Activated CD8-positive, alpha-beta T cell treated with anti-CD3 and anti-CD28 coated beads, Interleukin-2, amount 10 ng/mL, durations not matched to agents 7 days and 5 days (primary cell): Measurements from ENCODE around the gene IRS2. TPM values are rescaled to one million over a fixed set of nuclear protein-coding genes. Genes with fewer than 3 reads are reported as not detected.

Source experiments
- ATAC-seq: fragments of 150-1000 bp; cut with Tn5 transposase; one replicate; pipeline ENCODE4 v1.10.0; 2021; ENCODE audit warnings: moderate library complexity
- CTCF ChIA-PET: fragments of 350-600 bp; sonication (Branson Sonifier 250); formaldehyde crosslinking; loops from one replicate; lab custom pipeline; 2021; ENCODE audit warnings: antibody characterized with exemption; lab: Charles Lee
- POLR2A ChIA-PET: fragments of 350-600 bp; sonication (Branson Sonifier 250); formaldehyde crosslinking; loops from one replicate; lab custom pipeline; 2021; ENCODE audit warnings: antibody characterized with exemption; lab: Charles Lee
- DNase-seq: peaks from one replicate; pipeline ENCODE4 v3.0.0-alpha.2; 2020
- H3K27ac Mint-ChIP-seq: one replicate; pipeline ENCODE4 v1.8.0; 2021; ENCODE audit warnings: mild to moderate bottlenecking, mixed read lengths
- H3K27me3 Mint-ChIP-seq: one replicate; pipeline ENCODE4 v1.8.0; 2021; ENCODE audit warnings: low read depth, mixed read lengths
- H3K36me3 Mint-ChIP-seq: one replicate; pipeline ENCODE4 v1.8.0; 2021; ENCODE audit warnings: low read depth, mixed read lengths
- H3K4me1 Mint-ChIP-seq: one replicate; pipeline ENCODE4 v1.8.0; 2021; ENCODE audit warnings: low read depth, mixed read lengths
- H3K4me3 Mint-ChIP-seq: one replicate; pipeline ENCODE4 v1.8.0; 2021; ENCODE audit warnings: mild to moderate bottlenecking, mixed read lengths
- H3K9me3 Mint-ChIP-seq: one replicate; pipeline ENCODE4 v1.8.0; 2022; ENCODE audit warnings: mixed read lengths; ENCODE audit not compliant: insufficient read depth
- total RNA-seq, 2 experiments: library from RNA; stranded (reverse); gene quantifications; one replicate each; pipeline ENCODE4 v1.2.3, GENCODE V29; 2021

Gene IRS2
- total RNA-seq, 2 experiments from 2014 or later = 3.2 to 3.3 TPM

DNA sequence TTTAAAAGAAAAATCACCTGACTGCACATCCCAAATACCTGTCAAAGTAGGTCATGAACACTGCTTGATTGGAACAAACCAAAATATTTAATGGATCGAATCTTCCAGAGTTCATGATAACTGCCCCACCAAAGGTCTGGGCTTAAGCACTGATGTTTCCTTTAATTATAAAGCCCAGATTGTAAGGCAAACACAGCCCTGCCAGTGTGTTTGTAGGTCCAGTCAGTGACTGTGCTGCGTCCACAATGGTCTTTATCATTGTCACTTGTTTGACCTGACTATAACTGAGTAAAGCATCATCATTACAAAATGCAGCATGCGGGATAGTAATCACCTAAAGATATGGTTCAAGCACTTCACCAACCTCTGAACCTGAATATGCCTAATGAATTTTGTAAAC lies 63.3 kb downstream of the IRS2 start:
- Mint-ChIP-seq H3K4me3 (no peak overlapping the region), H3K4me1 (no peaks in the 10 kb centered on the region), H3K27me3 (peaks cover 24% of the 10 kb centered on the region), H3K9me3 (no peaks in the 10 kb centered on the region), H3K27ac (no peak overlapping the region), H3K36me3 (no peaks in the 10 kb centered on the region)
- no peak for DNase-seq
- no peak for ATAC-seq
- CTCF ChIA-PET = no interaction called here
- POLR2A ChIA-PET = interaction anchor here (0.6 kb wide), 1 partner anchor 554 kb away, joined by 3 read pairs; no protein-coding TSS in a partner anchor

DNA sequence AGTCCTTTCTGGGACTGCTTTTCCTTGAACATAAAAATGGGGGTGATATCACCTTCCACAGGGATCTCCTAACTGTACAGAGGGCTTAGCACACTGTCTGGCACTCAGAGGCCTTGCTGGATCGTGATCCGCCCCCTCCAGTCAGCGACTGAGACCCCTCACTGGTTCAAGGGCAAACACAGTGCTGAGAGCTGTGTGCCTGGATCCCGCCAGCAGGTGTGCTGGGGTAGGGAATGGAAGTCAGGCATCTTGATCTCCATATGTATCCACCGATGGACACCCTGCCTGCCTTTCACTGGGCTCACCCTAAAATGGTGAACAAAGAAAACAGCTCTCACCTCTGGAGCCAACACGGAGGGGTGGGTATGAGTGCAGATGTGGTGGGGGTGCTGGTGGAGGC lies 64.3 kb downstream of the IRS2 start:
- Mint-ChIP-seq H3K4me1 (no peaks in the 10 kb centered on the region), H3K4me3 (no peak overlapping the region), H3K36me3 (no peaks in the 10 kb centered on the region), H3K27ac (no peak overlapping the region), H3K27me3 (peaks cover 21% of the 10 kb centered on the region), H3K9me3 (no peaks in the 10 kb centered on the region)
- DNase-seq = no peak
- no peak for ATAC-seq
- POLR2A ChIA-PET = no interaction called here
- CTCF ChIA-PET = no interaction called here

DNA sequence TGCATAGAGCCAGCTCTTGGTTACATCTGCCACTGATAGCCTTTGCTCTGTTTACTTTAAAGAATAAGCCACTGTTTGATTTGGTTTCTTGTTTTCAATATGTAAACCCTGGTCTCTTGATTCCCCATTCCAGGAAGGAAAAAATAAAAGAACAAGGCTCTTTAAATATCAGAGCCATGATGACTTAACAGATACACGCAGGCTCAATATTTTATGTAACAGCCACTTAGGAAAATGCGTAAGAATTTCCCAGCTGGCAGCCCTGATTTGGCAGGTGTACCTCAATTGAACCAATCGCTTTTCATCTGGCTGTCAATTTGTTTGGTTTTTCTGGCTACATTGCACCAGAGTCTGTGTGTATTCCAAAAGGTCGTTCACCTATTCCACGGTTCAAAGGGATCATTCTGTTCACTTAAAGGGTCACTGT lies 65.6 kb downstream of the IRS2 start:
- Mint-ChIP-seq H3K27me3 (peaks cover 18% of the 10 kb centered on the region), H3K4me3 (no peak overlapping the region), H3K27ac (no peak overlapping the region), H3K36me3 (no peaks in the 10 kb centered on the region), H3K9me3 (no peaks in the 10 kb centered on the region), H3K4me1 (no peaks in the 10 kb centered on the region)
- DNase-seq = no peak
- CTCF ChIA-PET = no interaction called here
- POLR2A ChIA-PET = no interaction called here
- ATAC-seq = no peak

DNA sequence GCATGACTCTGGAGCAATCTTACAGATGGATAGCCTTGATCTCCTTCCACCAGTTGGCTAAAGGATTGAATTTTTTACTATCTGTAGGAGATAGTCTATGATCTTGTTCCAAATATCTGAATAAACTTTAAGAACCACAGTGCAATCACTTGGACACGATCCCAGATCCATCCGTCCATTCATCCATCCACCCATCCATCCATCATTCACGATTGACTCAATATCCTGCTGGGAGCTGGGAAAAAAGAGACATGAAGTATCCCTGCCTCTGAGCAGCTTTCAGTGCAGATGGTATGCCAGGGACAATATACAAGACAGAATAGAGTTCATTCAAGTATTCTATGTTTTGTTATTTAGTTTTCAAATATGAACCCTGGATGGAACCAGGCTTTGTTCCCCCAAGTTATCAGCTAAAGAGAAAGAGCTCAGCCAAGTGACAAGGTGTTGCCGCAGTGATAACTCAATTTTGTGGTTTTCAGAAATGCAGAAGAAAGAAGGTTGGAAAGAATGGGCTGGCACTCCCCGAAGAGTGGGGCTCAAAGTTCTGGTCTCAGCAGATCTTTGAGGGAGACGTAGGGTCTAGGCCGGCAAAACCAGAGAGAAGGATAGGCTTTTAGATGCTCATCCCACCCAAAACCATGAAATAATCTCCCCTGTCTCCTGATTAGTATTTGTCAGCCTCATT lies 66.3 kb downstream of the IRS2 start:
- Mint-ChIP-seq H3K4me1 (no peaks in the 10 kb centered on the region), H3K27me3 (peaks cover 17% of the 10 kb centered on the region), H3K36me3 (no peaks in the 10 kb centered on the region), H3K27ac (no peak overlapping the region), H3K9me3 (no peaks in the 10 kb centered on the region), H3K4me3 (no peak overlapping the region)
- POLR2A ChIA-PET = no interaction called here
- CTCF ChIA-PET = no interaction called here
- ATAC-seq (no peak), DNase-seq (no peak)

DNA sequence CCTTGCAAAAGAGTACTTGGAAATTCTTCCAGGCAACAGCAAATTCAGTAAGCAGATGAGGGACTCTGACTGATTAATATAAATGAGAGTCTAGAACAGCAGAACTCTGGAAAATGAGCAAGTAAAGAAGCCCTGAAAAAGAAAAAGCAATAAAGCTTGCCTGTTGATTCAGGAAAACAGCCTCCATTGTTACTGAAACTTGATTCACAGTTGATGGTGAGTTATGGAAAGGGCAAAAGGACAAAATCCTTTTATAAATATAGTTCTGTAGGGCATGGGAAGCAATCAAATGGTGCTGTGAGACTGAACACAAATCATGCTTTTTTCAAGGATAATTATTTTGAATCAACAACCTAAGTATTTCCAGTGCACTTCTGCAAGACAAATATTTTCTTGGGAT lies 67.7 kb downstream of the IRS2 start:
- POLR2A ChIA-PET = no interaction called here
- no peaks in the 10 kb centered on the region for H3K9me3 Mint-ChIP-seq
- H3K27me3 Mint-ChIP-seq = peaks cover 19% of the 10 kb centered on the region
- H3K27ac Mint-ChIP-seq = no peak overlapping the region
- no peak overlapping the region for H3K4me3 Mint-ChIP-seq
- DNase-seq (no peak), ATAC-seq (no peak)
- no peaks in the 10 kb centered on the region for H3K36me3 Mint-ChIP-seq
- CTCF ChIA-PET = no interaction called here
- no peaks in the 10 kb centered on the region for H3K4me1 Mint-ChIP-seq

DNA sequence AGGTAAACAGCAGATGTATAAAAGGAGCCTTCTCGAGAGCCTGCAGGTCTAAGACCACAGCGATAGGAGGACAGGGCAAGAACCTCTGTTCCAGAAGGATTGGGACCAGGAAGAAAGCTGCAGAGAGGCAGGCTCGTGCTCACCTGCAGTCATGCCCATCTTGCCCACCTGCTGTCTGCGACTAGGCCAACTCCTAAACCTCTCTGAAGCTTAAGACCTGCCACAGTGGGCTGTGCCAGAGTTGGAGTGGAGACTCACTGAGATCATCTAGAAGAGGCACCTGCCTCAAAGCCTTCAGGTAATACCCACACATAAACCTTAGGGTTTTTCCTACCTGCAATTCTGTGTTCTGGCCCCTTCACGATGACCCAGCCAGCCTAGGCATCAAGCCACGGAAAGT lies 68.7 kb downstream of the IRS2 start:
- no peak for DNase-seq
- ChIA-PET CTCF (no interaction called here), POLR2A (no interaction called here)
- Mint-ChIP-seq H3K4me1 (no peaks in the 10 kb centered on the region), H3K27ac (no peak overlapping the region), H3K9me3 (no peaks in the 10 kb centered on the region), H3K36me3 (no peaks in the 10 kb centered on the region), H3K27me3 (peaks cover 18% of the 10 kb centered on the region), H3K4me3 (no peak overlapping the region)
- ATAC-seq = no peak

DNA sequence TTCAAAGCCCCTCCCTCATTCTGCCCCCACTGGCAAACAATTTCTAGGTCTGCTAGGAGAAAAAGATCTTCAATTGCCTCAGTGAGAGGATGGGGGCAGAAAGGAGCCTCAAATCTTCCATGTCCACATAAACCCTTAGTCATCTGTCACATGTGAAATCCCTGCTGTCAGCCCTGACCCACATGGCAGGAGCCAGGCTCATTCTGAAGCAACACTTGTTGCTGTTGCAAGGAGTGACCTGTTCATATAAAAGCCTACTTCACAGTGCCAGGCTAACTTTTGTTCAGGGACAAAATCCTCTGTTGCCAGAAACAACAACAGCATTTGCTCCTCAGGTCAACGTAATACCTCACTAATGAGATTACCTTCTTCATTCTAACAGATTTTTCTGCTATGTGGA lies 70.5 kb downstream of the IRS2 start:
- peaks cover 16% of the 10 kb centered on the region for H3K27me3 Mint-ChIP-seq
- DNase-seq (no peak), ATAC-seq (no peak)
- POLR2A ChIA-PET = no interaction called here
- H3K36me3 Mint-ChIP-seq = no peaks in the 10 kb centered on the region
- H3K27ac Mint-ChIP-seq = no peak overlapping the region
- no peaks in the 10 kb centered on the region for H3K9me3 Mint-ChIP-seq
- no peaks in the 10 kb centered on the region for H3K4me1 Mint-ChIP-seq
- CTCF ChIA-PET = no interaction called here
- no peak overlapping the region for H3K4me3 Mint-ChIP-seq

DNA sequence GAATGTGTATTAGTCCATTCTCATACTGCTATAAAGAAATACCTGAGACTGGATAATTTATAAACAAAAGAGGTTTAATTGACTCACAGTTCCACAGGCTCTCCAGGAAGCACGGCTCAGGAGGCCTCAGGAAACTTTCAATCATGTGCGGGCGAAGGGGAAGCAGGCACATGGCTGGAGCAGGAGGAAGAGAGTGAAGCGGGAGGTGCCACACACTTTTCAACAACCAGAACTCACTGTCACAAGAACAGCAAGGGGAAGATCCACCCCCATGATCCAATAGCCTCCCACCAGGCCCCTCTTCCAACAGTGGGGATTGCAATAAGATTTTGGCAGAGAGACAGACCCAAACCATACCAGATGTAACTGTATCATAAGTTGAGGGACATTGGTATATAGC lies 72.7 kb downstream of the IRS2 start:
- no peak for DNase-seq
- CTCF ChIA-PET = no interaction called here
- ATAC-seq = no peak
- Mint-ChIP-seq H3K27me3 (peaks cover 5% of the 10 kb centered on the region), H3K4me1 (no peaks in the 10 kb centered on the region), H3K9me3 (no peaks in the 10 kb centered on the region), H3K27ac (no peak overlapping the region), H3K36me3 (no peaks in the 10 kb centered on the region), H3K4me3 (no peak overlapping the region)
- POLR2A ChIA-PET = no interaction called here

DNA sequence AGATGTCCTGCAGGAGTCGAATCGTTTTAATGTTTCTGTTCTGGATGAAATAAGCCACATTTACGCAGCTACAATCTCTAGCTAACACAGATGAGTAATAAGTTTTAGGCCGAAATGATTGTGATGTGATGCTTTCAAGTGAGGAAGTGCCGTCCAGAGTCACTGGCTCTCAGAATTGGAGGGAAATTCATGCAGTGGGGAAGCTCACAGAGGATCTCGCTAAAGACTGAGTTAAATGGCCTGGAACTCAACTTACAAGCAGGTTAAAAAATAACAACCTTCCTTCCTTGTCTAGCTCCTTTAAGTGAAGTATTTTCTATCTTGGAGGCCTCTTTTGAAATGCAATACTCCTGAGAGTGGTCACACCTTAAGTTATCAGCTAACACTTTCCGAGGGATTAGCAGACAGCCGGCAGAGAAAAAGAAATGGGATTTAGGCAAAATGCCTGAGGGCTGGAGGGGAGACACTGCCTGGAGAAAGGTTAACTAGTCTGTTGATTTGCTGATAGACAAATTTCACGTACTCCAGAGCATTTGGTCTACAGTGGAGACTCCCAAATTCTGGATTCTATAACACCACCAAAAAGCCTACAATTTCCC lies 74.2 kb downstream of the IRS2 start:
- Mint-ChIP-seq H3K27me3 (peaks cover 5% of the 10 kb centered on the region), H3K27ac (no peak overlapping the region), H3K36me3 (no peaks in the 10 kb centered on the region), H3K9me3 (no peaks in the 10 kb centered on the region), H3K4me3 (no peak overlapping the region), H3K4me1 (peaks cover 3% of the 10 kb centered on the region)
- no peak for DNase-seq
- POLR2A ChIA-PET = no interaction called here
- CTCF ChIA-PET = no interaction called here
- ATAC-seq = no peak

DNA sequence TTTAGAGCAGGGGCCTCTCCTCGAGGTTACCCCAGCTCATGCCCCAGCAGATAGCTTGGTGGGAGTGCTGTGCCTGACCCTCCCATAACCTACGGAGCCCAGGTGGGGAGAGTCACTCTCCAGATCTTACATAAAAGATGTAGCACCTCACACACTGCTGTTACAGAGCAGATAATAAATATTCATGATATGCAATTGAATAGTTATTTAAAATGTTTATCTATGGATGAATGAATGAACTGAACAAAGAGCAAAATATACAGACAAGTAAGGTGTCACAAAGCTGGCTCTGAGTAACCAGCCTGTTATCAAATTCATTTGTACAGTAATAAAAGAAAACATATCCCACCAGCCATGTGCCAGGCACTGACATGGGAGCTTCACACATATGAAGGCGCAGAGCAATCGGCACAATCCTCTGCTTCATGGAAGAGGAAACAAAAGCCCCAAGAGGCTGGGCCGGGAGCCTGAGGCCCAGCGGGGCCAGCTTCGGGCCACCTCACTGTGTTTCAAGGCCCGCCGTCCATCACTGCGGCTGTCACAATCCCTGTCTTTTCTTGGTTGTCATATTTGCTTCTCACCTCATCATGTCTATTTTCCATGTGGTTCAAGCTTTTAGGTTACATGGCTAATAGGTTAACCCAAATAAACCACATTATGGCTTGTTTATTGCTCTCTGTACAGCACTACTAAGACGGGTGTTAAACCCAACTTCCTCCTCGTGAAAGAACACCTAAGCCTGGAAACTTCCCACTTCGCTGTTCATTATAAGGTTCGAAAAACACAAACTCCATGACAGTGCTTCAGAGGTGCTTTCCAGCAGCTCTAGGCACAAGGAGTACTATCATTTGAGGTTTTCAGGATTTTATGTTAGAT lies 78.4 kb downstream of the IRS2 start:
- peaks cover 3% of the 10 kb centered on the region for H3K4me1 Mint-ChIP-seq
- H3K9me3 Mint-ChIP-seq = no peaks in the 10 kb centered on the region
- CTCF ChIA-PET = no interaction called here
- no peak overlapping the region for H3K27ac Mint-ChIP-seq
- POLR2A ChIA-PET = no interaction called here
- no peak for DNase-seq
- H3K27me3 Mint-ChIP-seq = peaks cover 19% of the 10 kb centered on the region
- no peaks in the 10 kb centered on the region for H3K36me3 Mint-ChIP-seq
- no peak for ATAC-seq
- no peak overlapping the region for H3K4me3 Mint-ChIP-seq

DNA sequence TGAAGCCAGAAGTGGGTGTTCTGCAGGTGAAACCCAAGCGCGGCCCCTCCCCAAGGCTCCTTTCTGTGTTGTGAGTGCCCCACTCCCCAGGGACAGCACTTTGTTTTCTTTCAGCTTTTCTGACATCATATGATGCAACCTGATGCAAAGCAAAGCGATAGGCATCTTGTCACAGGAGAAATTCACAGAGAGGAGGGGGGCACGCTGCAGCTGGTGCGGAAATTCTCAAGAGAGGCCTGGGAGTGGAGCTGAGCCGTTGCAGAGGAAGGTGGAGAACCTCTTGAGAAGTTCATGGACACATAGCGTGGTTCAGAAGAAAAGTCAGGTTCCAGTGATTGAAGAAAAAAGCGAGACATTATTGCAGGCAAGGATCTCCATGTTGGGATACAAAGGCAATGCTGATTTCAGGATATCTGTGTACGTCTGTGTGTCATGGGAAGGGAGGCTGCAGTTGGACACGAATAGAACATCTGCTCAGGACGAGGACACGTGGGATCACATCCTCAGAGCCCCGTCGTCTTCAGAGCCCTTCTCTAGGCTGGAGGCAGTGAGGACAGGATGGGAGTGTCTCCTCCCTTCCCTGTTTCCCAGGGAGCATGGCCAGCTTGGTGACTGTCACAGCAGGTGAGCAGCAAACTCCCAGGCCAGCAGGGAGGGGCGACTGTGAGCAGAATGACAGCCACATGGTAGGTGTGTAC lies 79.2 kb downstream of the IRS2 start:
- Mint-ChIP-seq H3K9me3 (no peaks in the 10 kb centered on the region), H3K4me3 (no peak overlapping the region), H3K27ac (no peak overlapping the region), H3K27me3 (peaks cover 19% of the 10 kb centered on the region), H3K4me1 (peaks cover 3% of the 10 kb centered on the region), H3K36me3 (no peaks in the 10 kb centered on the region)
- ChIA-PET POLR2A (no interaction called here), CTCF (no interaction called here)
- no peak for ATAC-seq
- no peak for DNase-seq
